Prostate gland (tissue), 2 donors: Measurements from ENCODE around the gene ARMH3.

ENCODE experiments used
- CTCF ChIP-seq, 4 experiments: fragments of 200-600 bp in 2 of 4; fragments of 450-650 bp in 2 of 4; sonication (generic) in 2 of 4; IDR thresholded peaks; 1 replicate in 3 of 4; 2 replicates in 1 of 4; pipeline ENCODE4 v1.5.1; 2016 to 2019; ENCODE audit warnings: antibody characterized with exemption in 4 of 4, mild to moderate bottlenecking in 2 of 4, moderate library complexity in 2 of 4
- POLR2A ChIP-seq: fragments of 450-650 bp; IDR thresholded peaks from one replicate; pipeline ENCODE4 v1.6.1; 2016; ENCODE audit warnings: antibody characterized with exemption, mild to moderate bottlenecking

- TF ChIP-seq CTCF (IDR thresholded peaks at IDR 0.05) (no peak), POLR2A (no peak)
These were observed 163.1 kb downstream of the ARMH3 start for GRCh38 chr10:101892782-101893391.
